ENCODE results near the gene XYLT1. TPM values are rescaled to one million over a fixed set of nuclear protein-coding genes. Genes with fewer than 3 reads are reported as not detected.

XYLT1 gene
- total RNA-seq, 1 donor from 2014 or later, result 12.3 TPM

- DNase-seq (ENCODE audit: low spot score, unreplicated experiment), result no peak
- Mint-ChIP-seq H3K9me3 (ENCODE audit: low read depth) (no peaks in the 10 kb centered on the region), H3K27ac (peak overlapping the region; percentile 82), H3K4me3 (ENCODE audit: low read depth) (peak overlapping the region; percentile 0), H3K36me3 (ENCODE audit: insufficient read depth) (no peaks in the 10 kb centered on the region), H3K4me1 (ENCODE audit: low read depth) (peaks cover 58% of the 10 kb centered on the region), H3K27me3 (no peaks in the 10 kb centered on the region)
- TF ChIP-seq CTCF (IDR thresholded peaks at IDR 0.05; ENCODE audit: unreplicated experiment), result no peak
Observed at GRCh38 chr16:17304106-17304490, 166.7 kb downstream of the XYLT1 start.

- Mint-ChIP-seq H3K9me3 (ENCODE audit: low read depth) (no peaks in the 10 kb centered on the region), H3K4me3 (ENCODE audit: low read depth) (no peak overlapping the region), H3K36me3 (ENCODE audit: insufficient read depth) (no peaks in the 10 kb centered on the region), H3K27me3 (no peaks in the 10 kb centered on the region), H3K4me1 (ENCODE audit: low read depth) (peaks cover 60% of the 10 kb centered on the region), H3K27ac (no peak overlapping the region)
- no peak for TF ChIP-seq CTCF (IDR thresholded peaks at IDR 0.05; ENCODE audit: unreplicated experiment)
- no peak for DNase-seq (ENCODE audit: low spot score, unreplicated experiment)
Observed at GRCh38 chr16:17303101-17303500, 167.7 kb downstream of the XYLT1 start.

GRCh38 chr16:17302620-17303019 lies 168.1 kb downstream of the XYLT1 start:
- no peaks in the 10 kb centered on the region for H3K36me3 Mint-ChIP-seq (ENCODE audit: insufficient read depth)
- no peaks in the 10 kb centered on the region for H3K27me3 Mint-ChIP-seq
- peaks cover 60% of the 10 kb centered on the region for H3K4me1 Mint-ChIP-seq (ENCODE audit: low read depth)
- TF ChIP-seq CTCF (IDR thresholded peaks at IDR 0.05; ENCODE audit: unreplicated experiment), result no peak
- no peak overlapping the region for H3K4me3 Mint-ChIP-seq (ENCODE audit: low read depth)
- H3K27ac Mint-ChIP-seq, result no peak overlapping the region
- no peaks in the 10 kb centered on the region for H3K9me3 Mint-ChIP-seq (ENCODE audit: low read depth)
- no peak for DNase-seq (ENCODE audit: low spot score, unreplicated experiment)

- Mint-ChIP-seq H3K4me1 (ENCODE audit: low read depth) (peaks cover 60% of the 10 kb centered on the region), H3K36me3 (ENCODE audit: insufficient read depth) (no peaks in the 10 kb centered on the region), H3K27me3 (no peaks in the 10 kb centered on the region), H3K9me3 (ENCODE audit: low read depth) (no peaks in the 10 kb centered on the region), H3K27ac (no peak overlapping the region), H3K4me3 (ENCODE audit: low read depth) (no peak overlapping the region)
- no peak for DNase-seq (ENCODE audit: low spot score, unreplicated experiment)
- TF ChIP-seq CTCF (IDR thresholded peaks at IDR 0.05; ENCODE audit: unreplicated experiment), result no peak
Observed at GRCh38 chr16:17302214-17302613, 168.5 kb downstream of the XYLT1 start.

GRCh38 chr16:17301593-17302135 lies 169.1 kb downstream of the XYLT1 start:
- Mint-ChIP-seq H3K9me3 (ENCODE audit: low read depth) (no peaks in the 10 kb centered on the region), H3K36me3 (ENCODE audit: insufficient read depth) (no peaks in the 10 kb centered on the region), H3K4me3 (ENCODE audit: low read depth) (no peak overlapping the region), H3K4me1 (ENCODE audit: low read depth) (peaks cover 60% of the 10 kb centered on the region), H3K27me3 (no peaks in the 10 kb centered on the region), H3K27ac (no peak overlapping the region)
- TF ChIP-seq CTCF (IDR thresholded peaks at IDR 0.05; ENCODE audit: unreplicated experiment), result no peak
- DNase-seq (ENCODE audit: low spot score, unreplicated experiment), result no peak
